ENCODE data around the gene ARL2. TPM values are rescaled to one million over a fixed set of nuclear protein-coding genes. Genes with fewer than 3 reads are reported as not detected.

ARL2 gene
- total RNA-seq, 2 donors from 2014 or later: 155 to 207 TPM

GRCh38 chr11:65034423-65034822, 20.5 kb downstream of the ARL2 start:
- peaks cover 54% of the 10 kb centered on the region for H3K36me3 ChIP-seq
- no peaks in the 10 kb centered on the region for H3K27me3 ChIP-seq
- H3K4me3 ChIP-seq: no peak overlapping the region
- DNase-seq (ENCODE audit: low spot score): no peak
- H3K27ac ChIP-seq: no peak overlapping the region
- no peak for TF ChIP-seq CTCF (IDR thresholded peaks at IDR 0.05)
- peaks cover 0 to 6% of the 10 kb centered on the region in 2 donors for H3K4me1 ChIP-seq
- H3K9me3 ChIP-seq: no peaks in the 10 kb centered on the region

DNA sequence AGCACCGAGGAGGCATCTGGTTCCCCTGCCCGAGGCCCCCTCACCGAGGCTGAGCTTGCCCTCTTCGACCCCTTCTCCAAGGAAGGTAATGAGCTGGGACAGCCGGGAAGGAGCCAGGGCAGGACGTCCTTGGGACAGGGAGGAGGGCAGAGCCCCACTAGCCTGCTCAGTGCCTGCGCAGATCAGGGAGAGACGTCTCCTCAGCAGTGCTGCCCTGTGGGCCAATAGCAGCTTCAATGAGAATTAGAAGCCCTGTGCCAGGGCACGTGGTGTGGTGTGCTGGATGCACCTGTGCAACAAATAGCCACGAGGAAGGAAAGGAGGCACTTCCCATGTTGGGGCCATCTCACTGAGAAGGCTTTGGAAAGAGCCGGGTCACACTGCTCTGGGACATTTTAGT, 21.6 kb downstream of the ARL2 start:
- no peaks in the 10 kb centered on the region for H3K9me3 ChIP-seq
- peaks cover 0 to 11% of the 10 kb centered on the region in 2 donors for H3K4me1 ChIP-seq
- no peak for DNase-seq (ENCODE audit: low spot score)
- no peak overlapping the region for H3K27ac ChIP-seq
- TF ChIP-seq CTCF (IDR thresholded peaks at IDR 0.05): no peak
- no peak overlapping the region for H3K4me3 ChIP-seq
- peaks cover 58% of the 10 kb centered on the region for H3K36me3 ChIP-seq
- H3K27me3 ChIP-seq: no peaks in the 10 kb centered on the region

GRCh38 chr11:65036931-65037330, 23.0 kb downstream of the ARL2 start:
- H3K27ac ChIP-seq: no peak overlapping the region
- H3K36me3 ChIP-seq: peaks cover 58% of the 10 kb centered on the region
- DNase-seq (ENCODE audit: low spot score): no peak

GRCh38 chr11:65040520-65040846, 26.5 kb downstream of the ARL2 start:
- H3K27ac ChIP-seq: peak overlapping the region; percentile 87 to 89
- no peaks in the 10 kb centered on the region for H3K27me3 ChIP-seq
- no peak for DNase-seq (ENCODE audit: low spot score)
- H3K4me3 ChIP-seq: peak overlapping the region; percentile 70 to 74
- TF ChIP-seq CTCF (IDR thresholded peaks at IDR 0.05): no peak
- peaks cover 0 to 38% of the 10 kb centered on the region in 2 donors for H3K4me1 ChIP-seq
- H3K36me3 ChIP-seq: peaks cover 26% of the 10 kb centered on the region
- H3K9me3 ChIP-seq: no peaks in the 10 kb centered on the region

More at GRCh38 chr11:65036931-65037330, 23.0 kb downstream of the ARL2 start:
- Histone ChIP-seq H3K9me3 (no peaks in the 10 kb centered on the region), H3K4me3 (no peak overlapping the region), H3K27me3 (no peaks in the 10 kb centered on the region), H3K4me1 (peaks cover 0 to 15% of the 10 kb centered on the region in 2 donors)
- TF ChIP-seq CTCF (IDR thresholded peaks at IDR 0.05): no peak

DNA sequence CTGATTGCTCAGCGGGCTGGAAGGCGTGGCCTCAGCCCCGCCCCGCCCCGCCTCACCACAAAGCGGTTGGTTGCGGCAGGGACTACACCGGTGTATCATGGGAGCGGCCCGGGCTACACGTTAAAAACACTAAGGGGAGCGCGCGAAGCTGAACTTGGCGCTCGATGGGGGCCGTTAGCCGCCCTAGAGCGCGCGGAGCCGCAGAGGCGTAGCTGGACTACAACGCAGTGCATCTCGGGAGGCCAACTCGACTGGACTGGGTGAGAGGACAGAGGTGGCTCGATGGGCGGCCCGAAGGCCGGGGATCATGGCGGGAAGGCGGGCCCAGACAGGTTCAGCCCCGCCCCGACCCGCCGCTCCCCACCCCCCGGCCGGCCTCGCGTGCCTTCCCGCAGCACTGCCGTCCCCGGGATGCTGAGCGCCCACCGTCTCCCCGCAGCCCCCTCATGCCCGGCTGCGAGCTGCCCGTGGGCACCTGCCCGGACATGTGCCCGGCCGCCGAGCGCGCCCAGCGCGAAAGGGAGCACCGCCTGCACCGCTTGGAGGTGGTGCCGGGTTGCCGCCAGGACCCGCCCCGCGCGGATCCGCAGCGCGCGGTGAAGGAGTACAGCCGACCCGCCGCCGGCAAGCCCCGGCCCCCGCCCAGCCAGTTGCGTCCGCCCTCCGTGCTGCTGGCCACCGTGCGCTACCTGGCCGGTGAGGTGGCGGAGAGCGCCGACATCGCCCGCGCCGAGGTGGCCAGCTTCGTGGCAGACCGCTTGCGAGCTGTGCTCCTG, 27.1 kb downstream of the ARL2 start, which contains the start of gene SAC3D1:
Gene SAC3D1, plus strand, starts transcription at position 364 of the 776 bp plus-strand sequence. Its CDS starts 83 bp downstream, at position 447.
- H3K36me3 ChIP-seq: peaks cover 20% of the 10 kb centered on the region
- H3K4me3 ChIP-seq: peak within 1 kb of the TSS; percentile 70 to 74
- H3K9me3 ChIP-seq: no peaks in the 10 kb centered on the region
- TF ChIP-seq CTCF (IDR thresholded peaks at IDR 0.05): no peak
- peak; percentile 85 for DNase-seq (ENCODE audit: low spot score)
- peak within 1 kb of the TSS; percentile 87 to 89 for H3K27ac ChIP-seq
- no peaks in the 10 kb centered on the region for H3K27me3 ChIP-seq
- H3K4me1 ChIP-seq: peaks cover 0 to 38% of the 10 kb centered on the region in 2 donors
